Right hindlimb (tissue), 1 donor: ENCODE measurements around the gene NEK1.

Source experiments
- DNase-seq: peaks from one replicate; pipeline ENCODE4 v3.0.0-alpha.2; 2018

Gene NEK1

GRCh38 chr4:169417629-169418282, 194.6 kb downstream of the NEK1 start:
- DNase-seq = no peak

DNA sequence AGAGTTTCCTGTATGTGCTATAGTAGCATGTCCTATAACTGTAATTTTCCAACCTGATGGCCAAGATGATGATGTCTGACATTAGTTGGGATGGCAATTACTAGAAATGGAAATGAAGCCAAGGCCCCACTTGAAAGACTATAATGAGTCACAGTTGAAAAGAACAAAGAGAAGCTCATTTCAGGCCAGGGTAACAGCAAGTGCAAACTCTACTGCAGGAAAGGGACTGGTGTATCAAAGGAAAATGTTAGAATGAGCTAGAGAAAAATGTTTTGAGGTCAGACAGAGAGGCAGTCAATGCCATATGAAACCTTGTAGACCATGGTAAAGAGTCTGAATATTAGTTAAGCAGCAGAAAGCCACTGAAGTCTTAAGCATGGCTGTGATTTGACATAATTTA, 195.4 kb downstream of the NEK1 start:
- no peak for DNase-seq

GRCh38 chr4:169416461-169416860, 195.9 kb downstream of the NEK1 start:
- no peak for DNase-seq

DNA sequence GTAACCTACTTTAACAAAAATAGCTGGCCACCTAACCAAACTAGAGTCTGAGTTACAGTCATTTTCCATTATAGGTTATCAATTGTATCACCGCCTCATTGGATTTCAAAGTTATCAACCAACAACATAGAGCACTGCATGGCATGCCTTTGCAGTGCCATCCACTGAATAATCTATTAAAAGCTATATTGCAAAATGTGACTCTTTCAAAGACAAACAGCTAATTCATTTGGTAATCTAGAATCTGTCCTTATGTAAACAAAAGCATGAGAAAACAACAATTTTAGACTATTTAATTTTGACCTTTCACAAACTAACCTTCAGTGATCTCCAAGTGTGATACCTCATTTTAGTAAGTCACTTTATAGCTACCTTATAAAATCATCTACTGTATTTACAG, 197.5 kb downstream of the NEK1 start:
- DNase-seq = no peak

- no peak for DNase-seq
Observed at GRCh38 chr4:169412046-169412445, 200.3 kb downstream of the NEK1 start.

- DNase-seq = peak; percentile 70
Observed at GRCh38 chr4:169410839-169411770, 201.3 kb downstream of the NEK1 start.

DNA sequence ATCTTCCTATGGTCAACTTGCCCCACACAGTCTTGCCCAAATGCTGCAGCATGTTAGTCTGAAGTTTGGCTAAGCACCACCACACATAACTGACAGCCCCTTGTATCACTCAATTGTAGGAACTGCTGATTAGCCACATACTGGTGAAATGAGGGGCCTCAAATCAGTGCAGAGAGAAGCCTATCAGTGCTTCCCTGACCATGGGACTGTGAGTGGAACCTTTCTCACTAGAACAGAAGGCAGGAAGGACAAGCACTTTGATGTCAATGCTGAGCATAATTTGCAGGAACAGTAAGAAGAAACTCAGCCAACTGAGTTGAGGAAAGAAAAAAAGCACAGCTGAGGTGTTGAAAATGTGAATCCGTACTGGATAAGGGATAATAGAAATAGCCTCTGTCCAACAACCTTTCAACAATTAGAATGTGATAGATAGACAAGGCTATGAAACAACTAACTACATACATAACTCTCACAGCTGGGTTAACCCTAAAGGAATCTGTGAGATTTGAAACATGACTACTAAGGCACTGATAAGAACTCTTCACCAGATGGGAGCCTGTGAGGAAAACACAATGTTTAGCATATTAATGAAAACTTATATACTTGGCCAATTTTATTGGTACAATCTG, 205.1 kb downstream of the NEK1 start:
- no peak for DNase-seq

GRCh38 chr4:169404960-169405359, 207.4 kb downstream of the NEK1 start:
- no peak for DNase-seq

DNA sequence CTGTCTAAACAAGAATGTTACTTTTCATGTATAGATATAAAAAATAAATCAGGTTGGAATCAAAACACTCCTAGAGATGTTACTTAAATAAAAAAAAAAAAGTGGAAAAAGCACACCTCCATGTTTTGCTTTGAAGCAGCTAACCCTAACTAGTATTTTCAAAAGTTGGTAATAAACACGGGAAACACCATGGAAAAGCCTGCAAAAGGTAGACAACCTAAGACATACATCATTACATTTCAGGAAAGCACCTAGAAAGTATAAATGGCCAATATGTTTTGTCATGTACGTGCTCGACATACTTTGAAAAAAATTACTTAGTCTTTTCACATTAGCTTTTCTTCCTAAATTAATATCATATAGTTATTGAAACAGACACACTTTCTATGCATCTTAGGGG, 211.6 kb downstream of the NEK1 start:
- DNase-seq = no peak

- no peak for DNase-seq
Observed at GRCh38 chr4:169399976-169400767, 212.2 kb downstream of the NEK1 start.

- DNase-seq = no peak
Observed at GRCh38 chr4:169398316-169398715, 214.1 kb downstream of the NEK1 start.

DNA sequence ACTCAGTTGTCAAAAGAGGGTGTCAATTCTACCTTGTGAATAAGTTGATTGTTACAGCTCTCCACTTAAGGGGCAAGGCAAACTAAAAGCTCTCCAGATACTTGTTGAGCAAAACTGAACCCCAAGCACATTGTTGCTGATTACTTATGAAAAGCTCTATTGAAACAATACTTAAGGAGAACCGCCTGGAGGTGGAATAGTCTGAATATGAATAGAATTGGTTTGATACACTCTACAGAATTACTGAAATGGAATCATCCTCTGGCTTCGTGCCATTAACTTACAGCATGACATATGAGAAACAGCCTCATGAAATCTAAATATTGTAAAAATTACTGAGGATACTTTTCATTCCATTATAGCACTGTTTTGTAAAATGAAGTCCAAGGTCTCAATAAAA, 214.6 kb downstream of the NEK1 start:
- no peak for DNase-seq

GRCh38 chr4:169385376-169385775, 227.0 kb downstream of the NEK1 start:
- DNase-seq = no peak

DNA sequence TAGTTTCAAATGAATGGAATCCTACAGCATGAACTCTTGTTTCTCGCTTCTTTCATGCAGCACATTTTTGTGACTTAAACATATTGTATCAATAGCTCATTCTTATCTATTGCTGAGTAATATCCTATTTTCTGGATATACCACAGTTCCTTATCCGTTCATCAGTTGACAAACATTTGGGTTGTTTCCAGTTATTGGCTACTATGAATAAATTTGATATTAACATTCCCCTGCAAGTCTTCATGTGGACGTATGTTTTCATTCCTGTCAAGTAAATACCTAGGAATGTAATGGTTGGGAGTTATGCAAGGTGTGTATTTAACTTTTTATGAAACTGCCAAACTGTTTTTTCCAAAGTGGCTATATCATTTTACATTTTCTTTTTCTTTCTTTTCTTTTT, 227.6 kb downstream of the NEK1 start:
- DNase-seq = no peak

DNA sequence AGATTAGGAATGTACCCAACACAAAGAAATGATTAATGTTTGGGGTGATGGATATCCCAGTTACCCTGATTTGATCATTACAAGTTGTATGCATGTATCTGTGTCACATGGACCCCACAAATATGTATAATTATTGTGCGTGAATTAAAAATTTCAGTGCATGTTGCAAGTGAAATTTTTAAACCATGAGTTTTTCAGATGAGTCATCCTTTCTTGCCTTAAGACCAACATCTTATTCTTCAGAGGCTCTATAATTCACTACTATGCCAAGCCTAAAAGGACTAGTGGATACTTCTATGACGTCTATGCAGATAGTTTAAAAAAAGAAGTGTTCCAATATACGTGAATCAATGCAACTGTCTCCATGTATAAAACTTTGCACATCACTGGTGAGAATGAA, 228.7 kb downstream of the NEK1 start:
- no peak for DNase-seq

DNA sequence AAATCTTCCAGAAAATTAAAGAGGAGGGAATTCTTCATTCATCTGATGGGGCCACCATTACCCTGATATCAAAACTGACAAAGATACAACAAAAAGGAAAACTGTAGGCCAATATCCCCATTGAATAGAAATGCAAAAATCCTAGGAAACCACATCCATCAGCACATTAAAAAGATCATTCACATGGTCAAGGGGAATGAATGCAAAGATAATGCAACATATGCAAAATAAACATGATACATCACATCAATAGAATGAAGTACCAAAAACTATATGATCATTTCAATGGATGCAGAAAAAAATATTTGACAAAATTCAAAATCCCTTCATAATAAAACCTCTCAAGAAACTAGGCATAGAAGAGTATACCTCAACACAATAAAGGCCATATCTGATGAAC, 232.7 kb downstream of the NEK1 start:
- DNase-seq = no peak

DNA sequence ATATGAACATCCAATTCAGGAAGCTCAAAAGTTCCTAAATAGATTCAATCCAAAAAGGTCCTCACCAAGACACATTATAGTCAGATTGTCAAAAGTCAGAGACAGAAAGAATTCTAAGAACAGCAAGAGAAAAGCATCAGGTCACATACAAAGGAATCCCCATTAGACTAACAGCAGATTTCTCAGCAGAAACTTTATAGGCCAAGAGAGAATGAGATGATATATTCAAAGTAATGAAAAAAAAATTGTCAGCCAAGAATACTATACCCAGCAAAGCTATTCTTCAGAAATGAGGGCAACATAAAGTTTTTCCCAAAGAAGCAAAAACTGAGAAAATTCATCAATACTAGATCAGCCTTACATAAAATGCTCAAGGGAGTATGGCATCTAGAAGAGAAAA, 235.0 kb downstream of the NEK1 start:
- DNase-seq = no peak

DNA sequence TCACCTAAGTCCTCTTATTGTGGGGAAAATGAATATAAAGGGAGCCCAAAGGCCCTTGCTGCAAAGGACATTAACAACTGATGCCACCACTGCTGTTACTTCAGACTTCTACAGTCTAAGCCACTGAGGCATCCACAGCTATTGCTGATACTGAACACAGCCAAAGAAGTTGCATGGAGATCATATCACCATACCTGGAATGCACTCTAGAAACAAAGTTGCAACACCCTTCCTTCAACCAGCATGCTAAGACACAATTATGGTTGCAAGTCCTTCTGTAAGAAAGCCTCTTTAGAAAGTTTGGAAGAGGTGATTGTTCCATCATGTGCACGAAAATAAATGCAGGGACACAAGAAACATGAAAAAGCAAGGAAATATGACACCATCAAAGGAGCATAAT, 236.0 kb downstream of the NEK1 start:
- no peak for DNase-seq

DNA sequence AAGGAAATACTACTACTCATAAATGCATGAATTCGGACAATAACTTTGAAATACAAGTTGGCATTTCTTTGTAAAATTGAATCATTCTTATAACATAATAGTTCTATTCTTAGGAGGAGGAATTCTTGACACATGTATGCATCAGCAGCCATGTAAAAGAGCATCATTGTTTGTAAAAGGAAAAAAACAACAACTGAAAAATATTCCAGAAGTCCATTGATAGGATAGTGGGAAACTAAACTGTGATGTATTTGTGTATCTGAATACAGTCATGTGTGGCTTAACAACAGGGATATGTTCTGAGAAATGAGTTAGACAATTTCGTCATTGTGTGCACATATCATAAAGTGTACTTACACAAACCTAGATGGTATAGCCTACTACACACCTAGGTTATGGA, 239.6 kb downstream of the NEK1 start:
- DNase-seq = no peak

- no peak for DNase-seq
Observed at GRCh38 chr4:169369634-169370033, 242.7 kb downstream of the NEK1 start.

DNA sequence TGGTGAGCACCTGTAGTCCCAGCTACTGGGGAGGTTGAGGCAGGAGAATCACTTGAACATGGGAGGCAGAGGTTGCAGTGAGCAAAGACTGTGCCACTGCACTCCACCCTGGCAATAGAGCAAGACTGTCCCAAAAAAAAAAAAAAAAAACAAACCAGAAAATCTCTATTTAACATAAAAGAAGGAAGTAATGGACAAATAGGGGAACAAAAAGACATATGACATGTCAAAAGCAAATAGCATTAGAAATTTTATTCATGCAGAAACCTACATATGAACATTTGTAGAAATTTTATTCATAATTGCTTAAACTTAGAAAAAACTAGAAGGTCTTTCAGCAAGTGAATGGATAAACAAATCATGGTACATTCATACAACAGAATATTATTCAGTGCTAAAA, 244.6 kb downstream of the NEK1 start:
- DNase-seq = no peak

DNA sequence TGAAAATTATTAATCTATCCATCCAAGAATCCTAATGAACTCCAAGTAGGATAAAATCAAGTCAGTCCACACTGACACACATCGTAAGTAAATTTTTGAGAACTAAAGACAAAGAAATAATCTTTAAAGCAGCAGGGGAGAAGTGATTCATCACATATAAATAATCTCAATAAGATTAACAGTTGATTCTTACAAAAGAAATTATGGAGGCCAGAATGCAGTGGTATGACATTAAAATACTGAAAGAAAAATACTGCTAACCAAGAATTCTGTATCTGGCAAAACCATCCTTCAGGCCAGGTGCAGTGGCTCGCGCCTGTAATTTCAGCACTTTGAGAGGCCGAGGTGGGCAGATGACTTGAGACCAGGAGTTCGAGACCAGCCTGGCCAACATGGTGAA, 245.6 kb downstream of the NEK1 start:
- DNase-seq = no peak

- DNase-seq = no peak
Observed at GRCh38 chr4:169362607-169363006, 249.8 kb downstream of the NEK1 start.
